K562 (cell line): ENCODE results near the gene UBE2E1. TPM values are rescaled to one million over a fixed set of nuclear protein-coding genes. Genes with fewer than 3 reads are reported as not detected.
A peak's percentile ranks its signal among the peaks of the same experiment; 100 is the strongest.

Source experiments
- BRD4 ChIP-seq: fragments of 200-600 bp; sonication (generic); IDR thresholded peaks from 2 replicates; pipeline ENCODE4 v1.6.1; 2017; ENCODE audit warnings: inconsistent platforms
- FOXK2 ChIP-seq, 2 experiments: fragments of 450-650 bp; IDR thresholded peaks in 1 of 2; conservative IDR thresholded peaks in 1 of 2; 2 replicates each; pipeline ENCODE4 v1.6.1; 2016; ENCODE audit warnings: low read depth in 2 of 2, mild to moderate bottlenecking in 1 of 2
- MYNN ChIP-seq, 2 experiments: sonication (generic); formaldehyde crosslinking in 1 of 2; IDR thresholded peaks; 2 replicates each; pipeline versions ENCODE4 v1.5.0 to v1.6.1; 2016 to 2020; ENCODE audit warnings: antibody characterized with exemption in 1 of 2, missing genetic modification reagents in 1 of 2
- NCOA1 ChIP-seq: fragments of 450-650 bp; IDR thresholded peaks from 2 replicates; pipeline ENCODE4 v1.6.1; 2016; ENCODE audit warnings: low read depth
- THAP7 ChIP-seq: fragments of 250-450 bp; sonication (Bioruptor Pico); IDR thresholded peaks from 2 replicates; pipeline ENCODE4 v1.5.0; 2021
- THRB ChIP-seq: fragments of 450-650 bp; formaldehyde crosslinking; conservative IDR thresholded peaks from 2 replicates; pipeline ENCODE4 v1.4.0; 2022; ENCODE audit warnings: mild to moderate bottlenecking, missing genetic modification characterization
- ZNF407 ChIP-seq: fragments of 450-650 bp; IDR thresholded peaks from 2 replicates; pipeline ENCODE4 v1.6.1; 2016; ENCODE audit warnings: low read depth
- polyA plus RNA-seq, 8 experiments: library from polyadenylated mRNA; depleted of rRNA in 4 of 8; stranded (reverse) in 5 of 8; unstranded in 3 of 8; fragments of >200 nt; fragmentation: Nextera tagmentation in 2 of 8; fragmentation: Illumina TruSeq in 1 of 8; extraction: Ambion mirVana in 2 of 8; extraction: Trizol in 1 of 8; gene quantifications; 2 replicates each; pipeline versions ENCODE4 v1.2.1 to v1.2.3, GENCODE V29; 2011 to 2014; ENCODE audit warnings: inconsistent platforms in 1 of 8, missing spikeins in 1 of 8
- total RNA-seq, 7 experiments: library from RNA; depleted of rRNA in 6 of 7; stranded (reverse); fragments of >200 nt in 6 of 7; fragmentation: Illumina TruSeq in 2 of 7; extraction: Trizol in 2 of 7; gene quantifications; 2 replicates each; pipeline versions ENCODE4 v1.2.1 to v1.2.3, GENCODE V29; 2011 to 2021; ENCODE audit warnings: low replicate concordance in 1 of 7

UBE2E1 gene
- total and polyA plus RNA-seq, 9 of the 15 experiments (the other 6 are each of a cell fraction or from before 2014, with no cell fraction given): 54.4 to 294 (median 165) TPM

GRCh38 chr3:23916886-23917678, 111.3 kb downstream of the UBE2E1 start, which contains the start of the genes NKIRAS1 and RPL15 (continued):
- TF ChIP-seq ZNF407 (no peak), THRB (CRISPR knock-in tag) (peak; percentile 88), MYNN (IDR thresholded peaks at IDR 0.05) (peak; percentile 51), MYNN (CRISPR knock-in tag; IDR thresholded peaks at IDR 0.05) (no peak), BRD4 (peak; percentile 98), FOXK2 (conservative IDR thresholded peaks at IDR 0.05 in 1 of 2, IDR thresholded peaks at IDR 0.05 in 1 of 2; ENCODE audit: low read depth in 2 of 2) (peak; percentile 64 to 66; a peak in 2 of 4 replicates), NCOA1 (0 out of 2 replicates have a peak, but pooled peaks have one; percentile 25), THAP7 (CRISPR knock-in tag) (0 out of 2 replicates have a peak, but pooled peaks have one; percentile 62)
